ENCODE results near the gene ABAT.
"Not testable (repeated sequence)": the region's sequence is repeated elsewhere in the genome, so short reads cannot be mapped to it uniquely, and the experiment has no call there.

Gene ABAT

DNA sequence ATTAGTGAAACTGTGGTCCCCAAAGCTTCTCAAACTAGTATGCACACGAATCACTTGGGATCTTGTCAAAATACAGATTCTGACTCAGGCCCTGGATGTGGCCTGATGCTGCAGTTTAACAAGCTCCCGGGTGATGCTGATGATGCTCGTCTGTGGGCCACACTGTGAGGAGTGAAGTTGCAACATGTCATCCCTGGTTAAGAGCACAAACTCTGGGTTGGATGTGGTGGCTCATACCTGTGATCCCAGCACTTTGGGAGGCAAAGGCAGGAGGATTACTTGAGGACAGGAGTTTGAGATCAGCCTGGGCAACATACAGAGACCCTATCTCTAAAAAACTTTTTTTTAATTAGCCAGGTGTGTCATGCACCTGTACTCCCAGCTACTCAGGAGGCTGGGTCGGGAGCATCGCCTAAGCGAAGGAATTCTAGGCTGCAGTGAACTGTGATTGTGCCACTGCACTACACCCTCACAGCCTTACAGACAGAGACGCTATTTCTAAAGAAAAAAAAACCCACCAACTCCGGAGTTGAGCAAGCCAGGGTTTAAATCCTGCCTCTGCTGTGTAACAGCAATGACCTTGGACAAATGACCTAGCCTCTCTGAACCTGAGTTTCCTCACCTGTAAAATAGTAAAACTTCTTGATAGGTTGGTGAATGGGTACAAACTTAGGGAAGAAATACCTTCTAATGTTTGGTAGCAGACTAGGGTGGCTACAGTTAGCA lies 24.4 kb upstream of the ABAT start:
- no peak for DNase-seq

DNA sequence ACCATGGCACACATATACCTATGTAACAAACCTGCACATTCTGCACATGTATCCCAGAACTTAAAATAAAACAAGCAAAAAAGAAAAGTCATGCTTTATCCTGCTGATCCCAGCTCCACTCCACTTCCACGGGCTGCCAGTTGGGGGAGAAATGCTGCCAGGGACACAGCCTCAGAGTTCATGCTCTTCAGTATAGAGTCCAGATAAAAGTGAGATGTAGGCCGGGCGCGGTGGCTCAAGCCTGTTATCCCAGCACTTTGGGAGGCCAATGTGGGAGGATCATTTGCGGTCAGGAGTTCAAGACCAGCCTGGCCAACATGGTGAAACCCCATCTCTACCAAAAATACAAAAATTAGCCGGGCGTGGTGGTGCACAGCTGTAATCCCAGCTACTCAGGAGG lies 22.5 kb upstream of the ABAT start:
- DNase-seq = not testable (repeated sequence)

DNA sequence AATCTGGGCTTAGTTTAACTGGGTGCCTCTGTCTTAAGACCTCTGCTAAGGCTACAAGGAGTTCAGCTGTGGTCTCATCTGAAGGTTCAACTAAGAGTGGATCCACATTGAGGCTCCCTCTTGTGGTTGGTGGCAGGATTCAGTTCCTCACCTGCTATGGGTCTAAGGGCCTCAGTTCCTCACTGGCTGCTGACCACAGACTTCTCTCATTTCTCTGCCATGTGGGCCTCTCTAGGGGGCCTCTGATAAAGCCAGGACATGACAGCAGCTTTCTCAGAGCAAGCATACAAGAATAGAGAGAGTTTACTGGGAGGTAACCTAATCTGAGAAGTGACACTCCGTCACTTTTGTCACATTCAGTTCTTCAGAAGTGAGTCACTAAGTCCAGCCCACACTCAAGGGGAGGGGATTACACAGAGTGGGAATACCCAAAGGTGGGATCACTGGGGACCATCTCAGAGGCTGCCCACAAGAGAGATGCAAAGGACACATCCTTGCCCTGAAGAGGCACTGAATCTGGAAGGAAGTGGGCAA lies 19.2 kb upstream of the ABAT start:
- DNase-seq = no peak

DNA sequence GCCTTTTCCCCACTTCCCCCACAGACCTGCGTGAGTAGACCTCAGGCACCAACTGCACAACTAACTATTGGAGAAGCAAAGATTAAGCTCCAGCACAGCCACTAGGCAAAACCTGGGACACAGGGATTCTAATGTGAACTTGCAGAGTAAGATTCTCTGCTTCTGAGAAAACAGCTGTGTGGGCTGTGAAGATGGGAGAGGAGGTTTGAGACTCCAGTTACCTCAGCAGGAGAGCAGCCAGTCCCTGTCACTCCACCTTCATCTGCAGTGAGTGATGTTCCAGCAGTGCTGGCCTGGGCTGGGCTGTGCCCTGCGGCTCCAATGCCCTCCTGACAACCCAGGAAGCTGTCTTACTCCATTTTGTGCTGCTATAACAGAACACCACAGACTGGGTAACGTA lies 18.0 kb upstream of the ABAT start:
- no peak for DNase-seq

DNA sequence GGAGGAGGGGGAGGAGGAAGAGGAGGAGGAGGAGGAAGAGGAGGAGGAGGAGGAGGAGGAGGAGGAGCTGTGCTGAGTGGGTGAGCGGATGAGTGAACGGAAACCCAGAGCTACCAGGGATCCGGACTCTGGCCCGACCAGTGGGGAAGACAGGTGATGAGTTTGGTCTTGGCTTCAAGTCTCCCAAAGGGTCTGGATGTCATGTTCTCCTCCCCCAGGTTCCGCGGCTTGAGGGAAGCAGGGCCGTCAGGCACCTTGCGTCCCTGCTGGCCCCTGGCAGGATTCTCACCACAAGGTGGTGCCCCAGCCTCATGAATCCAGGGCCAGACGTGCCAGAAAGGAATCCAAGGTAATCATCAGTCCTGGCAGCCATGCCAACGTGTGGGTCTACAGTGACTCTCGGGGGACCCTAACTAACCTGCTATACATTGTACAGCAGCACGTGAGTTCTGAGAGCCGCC lies 13.5 kb upstream of the ABAT start:
- DNase-seq = peak; percentile 27

DNA sequence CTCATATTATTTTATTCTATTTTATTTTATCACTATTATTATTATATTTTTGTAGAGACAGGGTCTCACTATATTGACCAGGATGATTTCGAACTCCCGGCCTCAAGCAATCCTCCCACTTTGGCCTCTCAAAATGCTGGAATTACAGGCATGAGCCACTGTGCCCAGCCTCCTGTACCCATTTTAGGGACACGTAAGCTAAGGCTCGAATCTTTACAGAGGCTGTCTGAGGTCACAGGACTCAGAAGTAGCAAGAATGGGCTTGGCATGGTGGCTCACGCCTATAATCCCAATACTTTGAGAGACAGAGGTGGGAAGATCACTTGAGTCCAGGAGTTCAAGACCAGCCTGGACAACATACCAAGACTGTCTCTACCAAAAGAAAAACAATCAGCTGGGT lies 12.7 kb upstream of the ABAT start:
- DNase-seq = no peak

DNA sequence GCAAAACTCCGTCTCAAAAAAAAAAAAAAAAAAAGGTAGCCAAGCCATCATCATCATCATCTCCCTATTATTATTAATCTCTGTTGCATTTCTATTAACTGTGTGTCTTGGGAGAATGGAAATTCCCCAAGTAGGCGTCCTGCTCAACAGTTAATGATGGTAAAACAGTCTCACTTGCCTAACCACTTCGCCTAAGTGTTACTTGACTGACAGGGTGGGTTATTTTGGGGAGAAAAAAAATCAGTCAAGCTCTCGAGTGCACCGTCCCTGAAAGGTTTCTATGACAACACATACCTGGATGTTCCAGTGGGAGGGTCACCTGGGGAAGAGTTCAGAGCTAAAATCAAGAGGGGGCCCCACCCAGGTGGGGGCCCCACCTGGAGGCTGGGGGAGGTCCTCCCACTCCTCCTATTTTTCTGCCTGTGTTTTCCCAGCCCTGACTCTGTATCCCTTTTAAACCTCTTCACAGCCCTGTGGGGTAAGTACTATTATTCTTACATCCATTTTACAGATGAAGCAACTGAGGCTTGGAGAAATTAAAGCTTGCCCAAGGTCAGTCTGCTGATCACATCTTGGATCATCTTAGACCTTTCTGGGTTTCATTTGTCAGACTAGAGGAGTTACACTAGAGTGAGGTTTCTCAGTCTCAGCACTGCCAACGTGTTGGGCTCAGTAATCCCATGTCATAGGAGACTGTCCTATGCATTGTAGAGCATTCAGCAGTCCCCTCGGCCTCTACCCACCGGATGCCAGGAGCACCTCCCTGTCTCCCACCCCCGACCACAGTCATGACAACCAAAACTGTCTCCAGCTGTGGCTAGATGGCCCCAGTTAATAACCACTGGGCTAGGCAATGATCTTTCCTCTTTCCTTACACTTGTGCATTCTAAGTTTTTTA lies 11.0 kb upstream of the ABAT start:
- DNase-seq = no peak

DNA sequence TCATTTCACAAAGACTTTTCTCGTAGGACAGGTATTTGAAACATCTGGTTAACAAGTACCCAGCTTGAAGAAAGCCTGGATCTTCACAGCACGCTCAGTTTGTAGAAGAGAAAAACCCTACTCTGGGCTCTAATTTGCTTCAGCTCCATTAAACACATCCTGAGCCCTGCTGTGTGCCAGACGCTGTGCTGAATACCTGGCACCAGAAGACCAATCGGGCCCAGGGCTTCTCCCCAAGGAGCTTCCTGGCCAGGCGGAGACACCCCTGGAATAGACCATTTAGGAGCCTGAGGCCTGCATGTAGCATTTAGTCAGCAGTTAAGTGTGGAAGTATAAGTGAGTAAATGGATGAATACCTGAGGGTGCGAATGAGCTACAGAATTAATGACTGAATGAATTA lies 8.9 kb upstream of the ABAT start:
- DNase-seq = no peak

DNA sequence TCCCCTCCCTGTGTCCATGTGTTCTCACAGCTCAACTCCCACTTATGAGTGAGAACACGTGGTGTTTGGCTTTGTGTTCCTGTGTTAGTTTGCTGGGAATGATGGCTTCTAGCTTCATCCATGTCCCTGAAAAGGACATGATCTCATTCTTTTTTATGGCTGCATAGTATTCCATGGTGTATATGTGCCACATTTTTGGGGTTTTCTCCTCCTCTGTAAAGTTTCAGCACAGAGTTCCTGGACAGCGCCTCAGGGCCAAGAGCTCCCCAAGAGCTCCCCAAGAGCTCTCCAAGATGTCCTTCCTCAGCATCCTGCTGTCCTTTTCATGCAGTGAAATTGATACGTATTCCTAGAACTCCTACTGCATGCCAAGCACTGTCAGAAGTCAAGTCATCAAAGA lies 6.9 kb upstream of the ABAT start:
- no peak for DNase-seq

DNA sequence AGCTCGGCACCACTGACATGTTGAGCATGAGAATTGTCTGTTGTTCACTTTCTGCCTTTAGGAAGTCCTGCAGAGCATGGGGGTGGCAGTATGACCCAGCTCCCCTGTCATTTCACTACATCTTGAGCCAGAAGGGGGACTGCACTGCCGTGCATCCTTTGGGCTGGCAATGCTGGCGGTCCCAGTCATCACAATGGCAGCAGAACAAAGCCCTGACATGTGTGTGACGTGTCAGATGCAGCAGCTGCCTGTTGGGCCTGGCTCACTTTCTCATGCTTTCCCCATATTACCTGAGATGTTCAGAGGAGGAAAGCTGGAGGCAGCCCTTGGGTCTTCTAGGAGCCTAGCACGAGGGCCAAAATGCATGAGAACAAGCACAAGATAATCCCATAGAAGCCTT lies 6.3 kb upstream of the ABAT start:
- DNase-seq = no peak

DNA sequence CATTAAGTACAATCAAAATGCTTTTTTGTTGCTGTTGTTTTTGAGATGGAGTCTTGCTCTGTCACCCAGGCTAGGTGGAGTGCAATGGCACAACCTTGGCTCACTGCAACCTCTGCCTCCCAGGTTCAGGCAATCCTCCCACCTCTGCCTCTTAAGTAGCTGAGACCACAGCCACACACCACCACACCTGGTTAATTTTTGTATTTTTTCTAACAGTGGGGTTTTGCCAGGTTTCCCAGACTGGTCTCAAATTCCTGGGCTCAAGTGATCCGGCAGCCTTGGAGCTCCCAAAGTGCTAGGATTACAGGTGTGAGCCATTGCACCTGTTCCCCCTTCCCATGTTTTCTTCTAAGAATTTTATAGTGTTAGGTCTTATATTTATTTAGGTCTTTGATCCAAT lies 4.9 kb upstream of the ABAT start:
- no peak for DNase-seq

DNA sequence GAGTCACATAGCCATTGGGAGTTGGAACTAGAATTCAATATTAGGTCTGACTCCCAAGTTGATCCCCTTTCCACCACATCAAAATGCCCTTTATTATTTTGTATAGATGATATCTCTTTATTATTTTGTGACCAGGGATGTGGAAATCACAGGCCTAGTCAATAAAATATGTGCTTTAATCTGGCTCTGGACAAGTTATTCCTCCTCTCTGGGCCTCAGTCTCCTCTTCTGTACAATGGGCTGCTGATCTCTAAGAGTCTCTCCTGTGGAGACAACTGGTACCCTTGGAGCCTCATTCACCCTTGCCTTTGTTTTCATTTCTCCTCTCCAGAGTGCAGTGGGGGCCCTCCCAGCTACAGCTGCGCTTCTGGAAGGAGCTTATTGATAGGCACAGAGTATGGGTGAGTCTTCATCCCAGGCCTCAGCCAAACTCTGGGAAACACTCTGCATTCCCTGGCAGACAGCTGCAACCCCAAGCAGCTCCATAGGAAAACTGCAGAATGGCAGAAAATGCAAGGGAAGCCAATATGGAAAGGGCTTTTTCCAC lies 4.3 kb upstream of the ABAT start:
- no peak for DNase-seq

DNA sequence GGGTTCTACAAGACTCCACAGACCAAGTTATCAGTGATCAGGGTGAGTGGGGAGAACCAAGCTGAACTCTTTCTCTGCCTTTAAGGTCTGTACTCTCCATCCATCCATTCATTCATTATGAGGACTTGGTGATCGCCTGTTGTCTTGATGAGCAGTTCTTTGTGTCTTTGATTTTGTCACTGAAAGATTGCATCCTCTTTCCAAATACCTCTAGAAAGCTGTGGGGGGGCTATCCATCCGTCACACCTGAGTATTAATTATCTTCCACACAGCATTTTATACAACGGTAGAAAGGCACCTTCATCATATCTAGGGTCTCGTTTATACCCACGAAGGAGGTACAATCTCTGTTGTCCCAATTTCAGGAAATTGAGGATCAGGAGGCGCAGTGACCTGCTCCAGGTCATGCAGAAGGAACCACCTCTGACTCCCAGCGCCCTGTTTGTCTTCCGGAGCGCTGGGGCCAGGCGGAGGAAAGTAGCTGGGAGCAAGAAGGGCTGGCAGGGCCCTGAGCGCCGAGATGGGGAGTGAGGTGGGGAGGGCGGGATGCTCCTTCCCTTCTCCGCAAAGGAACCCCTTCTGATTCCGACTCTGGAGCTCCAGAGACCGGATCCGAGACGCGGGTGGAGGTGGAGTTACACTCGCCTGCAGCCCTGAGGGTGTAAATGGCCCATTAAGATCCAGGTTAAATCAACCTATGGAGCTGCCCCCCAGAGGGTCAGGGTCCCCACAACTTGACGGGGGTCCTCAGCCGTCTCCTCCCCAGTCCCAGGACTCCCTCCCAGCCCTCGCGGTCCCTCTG lies 605 bp upstream of the ABAT start:
- no peak for DNase-seq

DNA sequence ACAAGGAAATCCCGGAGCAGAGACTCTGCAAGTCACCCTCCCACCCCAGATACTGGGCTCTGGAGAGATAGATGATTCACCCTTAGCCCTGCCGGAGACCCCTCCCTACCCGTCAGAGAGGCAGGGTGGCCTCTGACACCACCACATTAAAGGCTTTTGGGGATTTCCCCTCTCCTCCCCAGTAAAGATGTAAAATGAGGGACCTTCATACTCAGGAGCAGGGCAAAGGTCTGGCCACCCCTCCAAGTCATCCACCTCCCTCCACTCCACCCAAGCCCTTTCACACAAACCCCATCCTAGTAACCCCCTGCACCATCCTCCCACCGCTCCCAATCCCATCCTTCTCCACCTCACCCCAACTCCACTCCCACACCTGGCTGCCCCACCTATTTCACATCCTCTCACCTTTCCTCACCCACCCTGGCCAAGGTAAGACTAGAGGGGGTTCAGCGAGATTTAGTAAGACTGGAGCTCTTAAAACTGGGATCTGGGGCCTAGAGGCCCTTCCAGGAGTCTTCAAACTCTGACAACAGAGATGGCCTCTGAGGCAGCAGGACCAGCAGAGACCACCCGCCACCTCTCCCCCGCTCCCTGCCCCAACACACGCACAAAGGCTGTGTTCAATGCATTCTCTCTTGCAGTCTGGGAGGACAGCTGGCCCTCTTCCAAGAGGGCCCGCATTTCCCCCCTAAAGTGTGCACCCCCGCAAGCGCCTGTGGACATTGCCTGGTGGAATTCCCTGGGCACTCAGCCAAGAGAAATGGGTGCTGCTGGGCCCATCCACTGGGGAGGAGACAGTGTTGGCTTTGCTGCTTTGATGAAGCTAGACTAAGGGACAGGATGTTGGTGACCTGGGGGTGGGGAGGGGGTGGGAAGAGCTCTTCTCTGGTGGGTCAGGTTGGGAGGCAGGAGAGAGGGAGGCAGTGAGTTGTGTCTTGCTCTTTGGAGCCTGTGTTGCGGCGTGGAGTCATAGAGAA lies 1.1 kb downstream of the ABAT start:
- DNase-seq = no peak

DNA sequence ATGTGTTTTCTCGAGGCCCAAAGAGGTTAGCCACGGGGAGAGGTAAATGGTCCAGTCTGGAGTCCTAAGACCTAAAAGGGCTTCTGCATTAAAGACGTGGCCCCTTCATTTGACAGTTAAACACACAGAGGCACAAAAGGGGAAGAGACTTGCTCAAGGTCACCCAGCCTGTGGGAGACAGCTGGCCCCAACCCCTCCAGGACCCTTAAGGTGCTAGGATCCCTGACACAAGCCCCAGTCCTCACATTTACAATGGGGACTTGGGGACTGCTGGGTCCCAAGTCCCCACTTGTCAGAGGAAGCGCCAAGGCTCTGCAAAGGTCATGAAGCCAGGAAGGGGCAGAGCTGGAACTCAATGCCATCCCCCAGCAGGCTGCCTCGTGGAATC lies 1.7 kb downstream of the ABAT start:
- DNase-seq = no peak

DNA sequence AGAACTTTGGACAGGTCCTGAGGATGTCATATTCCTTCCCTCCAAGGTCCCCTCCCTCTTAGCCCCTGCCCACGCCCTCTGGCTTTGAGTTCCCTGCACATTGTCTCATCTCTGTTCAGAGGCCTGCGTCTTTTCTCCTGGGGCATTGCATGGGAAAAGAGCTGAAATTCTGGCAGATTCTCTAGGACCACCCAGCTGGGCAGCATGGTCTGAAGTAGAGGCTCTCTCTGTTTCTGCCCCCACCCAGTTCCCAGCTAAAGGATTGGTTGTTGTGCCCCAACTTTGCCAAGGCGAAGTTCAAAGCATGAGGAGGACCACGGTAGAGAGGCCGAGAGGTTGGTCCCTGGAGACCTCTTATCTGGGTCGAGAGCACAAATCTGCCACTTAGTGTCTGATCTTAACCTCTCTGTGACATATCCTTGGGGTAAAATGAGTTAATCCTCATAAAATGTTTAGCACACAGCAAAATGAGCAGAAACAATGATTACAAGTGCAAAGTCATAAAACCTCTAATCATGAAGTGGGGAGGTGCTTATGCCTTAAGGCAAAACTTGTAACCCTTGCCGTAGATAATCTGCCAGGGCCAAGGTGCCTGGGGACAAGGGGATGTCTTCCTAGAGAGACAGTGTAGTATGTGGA lies 2.4 kb downstream of the ABAT start:
- no peak for DNase-seq

DNA sequence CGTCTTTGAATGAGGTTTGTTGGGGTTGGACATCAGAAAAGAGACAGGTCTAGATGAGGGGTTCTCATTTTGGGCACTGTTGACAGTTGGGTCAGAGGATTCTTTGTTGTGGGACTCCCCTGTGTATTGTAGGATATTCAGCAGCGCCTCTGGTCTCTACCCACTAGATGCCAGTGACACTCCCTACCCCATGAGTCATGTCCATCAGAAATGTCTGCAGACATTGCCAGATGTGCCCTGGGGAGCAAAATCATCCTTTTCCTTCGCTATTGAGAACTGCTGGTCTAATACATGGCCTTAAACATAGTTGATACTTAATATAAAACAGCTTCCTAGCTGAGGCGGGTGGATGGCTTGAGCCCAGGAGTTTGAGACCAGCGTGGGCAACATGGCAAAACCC lies 3.1 kb downstream of the ABAT start:
- no peak for DNase-seq

DNA sequence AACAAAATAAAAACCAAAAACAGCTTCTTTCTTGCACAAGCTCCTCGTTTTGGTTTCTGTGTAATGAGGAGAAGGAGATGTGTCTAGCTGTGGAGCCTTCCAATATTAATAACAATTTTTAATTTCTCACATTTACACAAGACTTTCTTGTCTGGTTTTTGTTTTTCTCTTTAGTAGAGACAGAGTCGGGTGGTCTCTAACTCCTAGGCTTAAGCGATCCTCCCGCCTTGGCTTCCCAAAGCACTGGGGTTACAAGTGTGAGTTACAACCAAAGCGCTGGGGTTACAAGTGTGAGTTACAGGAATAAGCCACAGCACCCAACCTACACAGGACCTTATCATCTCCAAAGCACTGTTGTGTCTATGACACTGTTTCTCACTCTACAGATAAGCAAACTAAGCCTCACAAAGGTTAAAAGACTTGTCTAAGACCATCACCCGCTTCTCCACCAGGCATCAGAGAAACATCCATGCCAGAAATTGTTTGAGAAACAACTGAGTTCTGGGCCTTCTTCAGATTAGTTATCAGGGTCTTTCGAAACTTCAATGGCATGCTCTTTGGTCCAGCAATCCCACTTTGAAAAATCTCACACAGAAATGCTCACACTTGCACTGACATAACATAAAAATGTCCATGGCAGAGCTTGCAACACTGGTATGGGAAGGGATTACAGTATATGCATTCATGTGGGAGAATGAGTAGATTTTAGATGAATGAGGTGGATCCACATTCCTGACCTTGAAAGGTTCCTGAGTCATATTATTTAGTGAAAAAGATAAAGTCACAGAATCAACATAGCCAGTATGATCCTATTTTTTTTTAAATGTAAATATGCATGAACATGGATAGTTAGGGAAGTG lies 3.9 kb downstream of the ABAT start:
- no peak for DNase-seq

DNA sequence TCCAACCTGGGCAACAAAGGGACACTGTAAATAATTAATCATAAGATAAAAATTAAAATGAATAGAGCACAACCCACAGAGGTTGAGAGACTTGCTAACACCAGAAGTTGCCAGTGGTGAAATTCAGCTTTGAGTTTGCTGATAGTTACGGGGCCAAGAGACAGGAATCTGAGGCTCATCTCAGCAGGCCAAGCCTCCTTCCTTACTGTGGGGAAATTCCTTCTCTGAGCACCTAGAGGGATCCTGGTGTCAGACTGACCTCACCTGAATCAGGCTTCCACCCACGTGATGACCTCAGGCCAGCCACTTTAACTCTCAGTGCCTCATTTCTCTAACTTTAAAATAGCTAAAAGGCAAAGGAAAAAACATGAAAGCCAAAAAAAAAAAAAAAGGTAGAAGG lies 4.7 kb downstream of the ABAT start:
- no peak for DNase-seq

All from NCI-H526 treated with DMSO at 0.1 percent for 48 hours (cell line).